ENCODE measurements around the gene DCDC2C.
A peak's percentile ranks its signal among the peaks of the same experiment; 100 is the strongest.

The DCDC2C gene

GRCh38 chr2:3770724-3771415 is 67.5 kb downstream of the DCDC2C start:
- DNase-seq (ENCODE audit: insufficient read length) (no peak), FAIRE-seq (no peak)
- TF ChIP-seq TAF1 (IDR thresholded peaks at IDR 0.05; ENCODE audit: borderline replicate concordance, low read depth, low read length) (no peak), POLR2A (IDR thresholded peaks at IDR 0.05; ENCODE audit: low read depth, low read length) (no peak), POLR2AphosphoS5 (IDR thresholded peaks at IDR 0.05; ENCODE audit: low read depth, low read length) (no peak)

GRCh38 chr2:3771576-3771975 is 68.2 kb downstream of the DCDC2C start:
- TF ChIP-seq TAF1 (IDR thresholded peaks at IDR 0.05; ENCODE audit: borderline replicate concordance, low read depth, low read length) (no peak), POLR2AphosphoS5 (IDR thresholded peaks at IDR 0.05; ENCODE audit: low read depth, low read length) (no peak), POLR2A (IDR thresholded peaks at IDR 0.05; ENCODE audit: low read depth, low read length) (no peak)
- DNase-seq (ENCODE audit: insufficient read length) (no peak), FAIRE-seq (no peak)

DNA sequence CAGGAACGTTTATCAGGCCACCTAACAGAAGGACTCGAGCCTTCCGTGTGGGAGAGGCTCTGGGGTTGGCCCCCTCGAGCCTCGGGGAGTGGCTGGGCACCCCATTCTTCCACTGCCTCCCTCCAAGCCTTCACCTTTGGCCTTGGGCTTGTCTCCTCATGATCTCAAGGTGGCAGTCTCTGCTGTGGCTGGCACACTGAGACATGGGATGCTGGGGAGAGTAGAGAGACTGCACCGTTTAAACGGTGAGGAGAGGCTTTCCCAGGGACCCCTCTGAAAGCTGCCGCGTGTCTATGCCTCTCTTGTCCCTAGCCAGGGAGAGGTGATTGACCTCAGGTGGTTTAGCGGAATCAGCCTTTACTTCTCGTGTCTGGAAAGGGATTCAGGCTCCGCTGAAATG is 71.0 kb downstream of the DCDC2C start:
- DNase-seq (ENCODE audit: insufficient read length) (no peak), FAIRE-seq (no peak)
- TF ChIP-seq POLR2A (IDR thresholded peaks at IDR 0.05; ENCODE audit: low read depth, low read length) = no peak
- TF ChIP-seq POLR2AphosphoS5 (IDR thresholded peaks at IDR 0.05; ENCODE audit: low read depth, low read length) = no peak
- TF ChIP-seq TAF1 (IDR thresholded peaks at IDR 0.05; ENCODE audit: borderline replicate concordance, low read depth, low read length) = no peak

- DNase-seq (ENCODE audit: insufficient read length) (no peak), FAIRE-seq (no peak)
- TF ChIP-seq POLR2A (IDR thresholded peaks at IDR 0.05; ENCODE audit: low read depth, low read length) = no peak
- TF ChIP-seq POLR2AphosphoS5 (IDR thresholded peaks at IDR 0.05; ENCODE audit: low read depth, low read length) = no peak
- TF ChIP-seq TAF1 (IDR thresholded peaks at IDR 0.05; ENCODE audit: borderline replicate concordance, low read depth, low read length) = no peak
These were observed 72.9 kb downstream of the DCDC2C start for GRCh38 chr2:3776311-3776710.

DNA sequence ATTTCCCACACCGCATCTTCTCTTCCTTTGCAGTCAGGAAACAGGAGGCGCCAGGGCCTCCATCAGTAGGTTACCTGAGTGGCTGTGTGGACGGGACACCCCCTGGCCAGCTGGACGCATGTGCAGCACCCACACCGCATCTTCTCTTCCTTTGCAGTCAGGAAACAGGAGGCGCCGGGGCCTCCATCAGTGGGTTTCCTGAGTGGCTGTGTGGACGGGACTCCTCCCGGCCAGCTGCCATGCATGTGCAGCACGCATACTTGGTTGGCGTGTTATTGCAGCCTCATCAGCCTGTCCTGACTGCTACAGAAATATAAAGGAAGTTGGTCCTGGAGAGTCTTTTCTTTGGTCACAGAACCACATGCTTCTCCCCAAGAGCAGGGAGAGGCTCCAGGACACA is 74.6 kb downstream of the DCDC2C start:
- FAIRE-seq (no peak), DNase-seq (ENCODE audit: insufficient read length) (no peak)
- TF ChIP-seq TAF1 (IDR thresholded peaks at IDR 0.05; ENCODE audit: borderline replicate concordance, low read depth, low read length) (no peak), POLR2A (IDR thresholded peaks at IDR 0.05; ENCODE audit: low read depth, low read length) (no peak), POLR2AphosphoS5 (IDR thresholded peaks at IDR 0.05; ENCODE audit: low read depth, low read length) (no peak)

GRCh38 chr2:3778851-3779495 is 75.6 kb downstream of the DCDC2C start:
- TF ChIP-seq TAF1 (IDR thresholded peaks at IDR 0.05; ENCODE audit: borderline replicate concordance, low read depth, low read length) (no peak), POLR2AphosphoS5 (IDR thresholded peaks at IDR 0.05; ENCODE audit: low read depth, low read length) (no peak)
- FAIRE-seq = no peak
- no peak for DNase-seq (ENCODE audit: insufficient read length)

GRCh38 chr2:3779496-3780049 is 76.2 kb downstream of the DCDC2C start:
- FAIRE-seq (no peak), DNase-seq (ENCODE audit: insufficient read length) (no peak)

GRCh38 chr2:3780477-3781402 is 77.4 kb downstream of the DCDC2C start:
- DNase-seq (ENCODE audit: insufficient read length) (peak; percentile 52), FAIRE-seq (no peak)
- TF ChIP-seq POLR2A (IDR thresholded peaks at IDR 0.05; ENCODE audit: low read depth, low read length) (no peak), POLR2AphosphoS5 (IDR thresholded peaks at IDR 0.05; ENCODE audit: low read depth, low read length) (no peak), TAF1 (IDR thresholded peaks at IDR 0.05; ENCODE audit: borderline replicate concordance, low read depth, low read length) (no peak)

More at GRCh38 chr2:3779496-3780049, 76.2 kb downstream of the DCDC2C start:
- TF ChIP-seq TAF1 (IDR thresholded peaks at IDR 0.05; ENCODE audit: borderline replicate concordance, low read depth, low read length) = no peak
- no peak for TF ChIP-seq POLR2A (IDR thresholded peaks at IDR 0.05; ENCODE audit: low read depth, low read length)
- no peak for TF ChIP-seq POLR2AphosphoS5 (IDR thresholded peaks at IDR 0.05; ENCODE audit: low read depth, low read length)

- FAIRE-seq = no peak
- no peak for DNase-seq (ENCODE audit: insufficient read length)
These were observed 81.4 kb downstream of the DCDC2C start for GRCh38 chr2:3784731-3785130.

DNA sequence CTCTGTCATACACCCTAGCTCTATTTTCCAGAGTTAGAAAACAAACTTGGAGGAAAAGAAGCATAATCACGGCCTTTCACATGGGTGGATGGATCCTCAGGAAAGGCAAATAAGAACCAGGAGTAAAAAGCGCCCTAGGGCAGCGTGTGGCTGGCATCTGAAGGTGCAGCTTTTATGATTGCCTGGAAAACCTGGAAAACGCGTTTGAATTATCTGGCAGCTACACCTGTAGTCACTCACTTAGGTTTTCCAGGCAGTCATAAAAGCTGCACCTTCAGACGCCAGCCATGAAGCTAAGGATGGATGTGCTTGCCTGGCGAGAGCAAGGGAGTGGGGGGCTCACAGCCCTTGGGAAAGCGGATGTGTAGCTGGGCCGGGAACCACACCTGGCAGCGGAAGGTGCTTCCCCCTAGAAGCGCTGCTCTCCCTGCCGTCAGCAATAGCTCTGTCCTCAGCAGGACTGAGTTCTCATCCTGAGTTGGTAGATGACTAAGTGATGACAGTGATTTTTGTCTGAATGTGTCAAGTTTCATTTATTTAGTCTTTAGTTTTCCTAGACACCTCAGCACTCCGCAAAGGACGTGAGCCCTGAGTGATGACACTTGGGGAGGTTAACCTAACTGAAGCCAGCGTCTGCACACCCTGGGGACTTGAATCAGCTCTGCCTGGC is 82.0 kb downstream of the DCDC2C start:
- no peak for TF ChIP-seq POLR2AphosphoS5 (IDR thresholded peaks at IDR 0.05; ENCODE audit: low read depth, low read length)
- no peak for TF ChIP-seq TAF1 (IDR thresholded peaks at IDR 0.05; ENCODE audit: borderline replicate concordance, low read depth, low read length)
- TF ChIP-seq POLR2A (IDR thresholded peaks at IDR 0.05; ENCODE audit: low read depth, low read length) = no peak
- FAIRE-seq = no peak
- no peak for DNase-seq (ENCODE audit: insufficient read length)

More at GRCh38 chr2:3784731-3785130, 81.4 kb downstream of the DCDC2C start:
- no peak for TF ChIP-seq POLR2AphosphoS5 (IDR thresholded peaks at IDR 0.05; ENCODE audit: low read depth, low read length)
- TF ChIP-seq POLR2A (IDR thresholded peaks at IDR 0.05; ENCODE audit: low read depth, low read length) = no peak
- TF ChIP-seq TAF1 (IDR thresholded peaks at IDR 0.05; ENCODE audit: borderline replicate concordance, low read depth, low read length) = no peak

All from GM12892 (cell line).